Cortex of kidney (tissue), 1 donor: ENCODE results near the gene SPATA1.

Experiments
- DNase-seq: peaks from one replicate; lab custom pipeline; 2025; lab: John Stamatoyannopoulos, UW

SPATA1 gene

GRCh38 chr1:84508510-84508909 lies 2.3 kb downstream of the SPATA1 start:
- DNase-seq = no peak

GRCh38 chr1:84509029-84509428 lies 2.8 kb downstream of the SPATA1 start:
- no peak for DNase-seq

- DNase-seq = no peak
Measured at GRCh38 chr1:84510165-84510564, 4.0 kb downstream of the SPATA1 start.

- DNase-seq = no peak
Measured at GRCh38 chr1:84510668-84511067, 4.5 kb downstream of the SPATA1 start.

- DNase-seq = no peak
Measured at GRCh38 chr1:84524590-84524989, 18.4 kb downstream of the SPATA1 start.

GRCh38 chr1:84525779-84526178 lies 19.6 kb downstream of the SPATA1 start:
- no peak for DNase-seq

- no peak for DNase-seq
Measured at GRCh38 chr1:84538599-84538998, 32.4 kb downstream of the SPATA1 start.

GRCh38 chr1:84539972-84540371 lies 33.8 kb downstream of the SPATA1 start:
- no peak for DNase-seq

- no peak for DNase-seq
Measured at GRCh38 chr1:84540759-84541158, 34.6 kb downstream of the SPATA1 start.

- no peak for DNase-seq
Measured at GRCh38 chr1:84541679-84542078, 35.5 kb downstream of the SPATA1 start.

- DNase-seq = no peak
Measured at GRCh38 chr1:84550826-84551225, 44.6 kb downstream of the SPATA1 start.

GRCh38 chr1:84569216-84569615 lies 63.0 kb downstream of the SPATA1 start:
- no peak for DNase-seq

- no peak for DNase-seq
Measured at GRCh38 chr1:84570436-84571149, 64.4 kb downstream of the SPATA1 start.

GRCh38 chr1:84571150-84571535 lies 65.0 kb downstream of the SPATA1 start:
- no peak for DNase-seq

GRCh38 chr1:84573481-84573966 lies 67.3 kb downstream of the SPATA1 start:
- no peak for DNase-seq

- peak; percentile 34 for DNase-seq
Measured at GRCh38 chr1:84573967-84574842, 68.0 kb downstream of the SPATA1 start, which contains the start of gene CTBS. Gene CTBS, minus strand, starts transcription at chr1:84574440. Its CDS starts 25 bp downstream, at chr1:84574415.

- no peak for DNase-seq
Measured at GRCh38 chr1:84574936-84575335, 68.8 kb downstream of the SPATA1 start.

GRCh38 chr1:84581648-84582047 lies 75.5 kb downstream of the SPATA1 start:
- DNase-seq = no peak

- no peak for DNase-seq
Measured at GRCh38 chr1:84582802-84583587, 76.8 kb downstream of the SPATA1 start.

- no peak for DNase-seq
Measured at GRCh38 chr1:84583648-84584047, 77.5 kb downstream of the SPATA1 start.

GRCh38 chr1:84584126-84584525 lies 77.9 kb downstream of the SPATA1 start:
- no peak for DNase-seq

GRCh38 chr1:84585803-84586202 lies 79.6 kb downstream of the SPATA1 start:
- DNase-seq = no peak
